GM21515 (cell line): ENCODE measurements around the gene DHPS.
A peak's percentile ranks its signal among the peaks of the same experiment; 100 is the strongest.
"Not testable (repeated sequence)": the region's sequence is repeated elsewhere in the genome, so short reads cannot be mapped to it uniquely, and the experiment has no call there.

ENCODE experiments used
- ATAC-seq: cut with Tn5 transposase; IDR thresholded peaks from one replicate; pipeline ENCODE4 v1.9.1; 2021; ENCODE audit not compliant: unreplicated experiment

The DHPS gene

GRCh38 chr19:12705654-12706331 lies 24.1 kb upstream of the DHPS start:
- no peak for ATAC-seq

- no peak for ATAC-seq
Observed at GRCh38 chr19:12705169-12705568, 23.5 kb upstream of the DHPS start.

- no peak for ATAC-seq
Observed at GRCh38 chr19:12703046-12703445, 21.4 kb upstream of the DHPS start.

GRCh38 chr19:12701596-12702282 lies 20.1 kb upstream of the DHPS start:
- ATAC-seq: no peak

- no peak for ATAC-seq
Observed at GRCh38 chr19:12698138-12698537, 16.5 kb upstream of the DHPS start.

- ATAC-seq: not testable (repeated sequence)
Observed at GRCh38 chr19:12697425-12697824, 15.7 kb upstream of the DHPS start.

- ATAC-seq: peak; percentile 61
Observed at GRCh38 chr19:12696366-12697335, 15.0 kb upstream of the DHPS start, which contains the start of gene FBXW9. Gene FBXW9 (minus strand): TSS chr19:12696631. CDS start chr19:12696581, 50 bp downstream.

- peak; percentile 7 for ATAC-seq
Observed at GRCh38 chr19:12695997-12696365, 14.3 kb upstream of the DHPS start.

- ATAC-seq: no peak
Observed at GRCh38 chr19:12695514-12695913, 13.8 kb upstream of the DHPS start.

GRCh38 chr19:12695096-12695495 lies 13.4 kb upstream of the DHPS start:
- ATAC-seq: no peak

- ATAC-seq: no peak
Observed at GRCh38 chr19:12694641-12695040, 13.0 kb upstream of the DHPS start.

GRCh38 chr19:12692960-12693359 lies 11.3 kb upstream of the DHPS start:
- no peak for ATAC-seq

GRCh38 chr19:12689581-12690216 lies 8.0 kb upstream of the DHPS start:
- no peak for ATAC-seq

GRCh38 chr19:12689012-12689411 lies 7.3 kb upstream of the DHPS start:
- no peak for ATAC-seq

GRCh38 chr19:12687496-12688196 lies 6.0 kb upstream of the DHPS start, which contains the start of gene GNG14:
Gene GNG14 (plus strand): TSS chr19:12687998. CDS start chr19:12688049, 51 bp downstream.
- no peak for ATAC-seq

- no peak for ATAC-seq
Observed at GRCh38 chr19:12685831-12686230, 4.2 kb upstream of the DHPS start.

- no peak for ATAC-seq
Observed at GRCh38 chr19:12680034-12680433, 1.6 kb downstream of the DHPS start.

GRCh38 chr19:12678039-12678438 lies 3.6 kb downstream of the DHPS start:
- not testable (repeated sequence) for ATAC-seq

GRCh38 chr19:12676928-12677327 lies 4.8 kb downstream of the DHPS start:
- ATAC-seq: no peak

- ATAC-seq: no peak
Observed at GRCh38 chr19:12676384-12676792, 5.3 kb downstream of the DHPS start.
